GM13977 (cell line): ENCODE results near the gene PCDH15.

ENCODE experiments used
- DNase-seq: peaks from one replicate; pipeline ENCODE4 v3.0.0; 2012; ENCODE audit warnings: low spot score
- CTCF ChIP-seq: IDR thresholded peaks from 2 replicates; pipeline ENCODE4 v1.5.1; 2012; ENCODE audit warnings: mild to moderate bottlenecking, control low read depth; ENCODE audit not compliant: insufficient read depth; ENCODE audit errors: extremely low read depth, missing control alignments
- in situ Hi-C: fragments of 300-500 bp; cut with MboI; formaldehyde crosslinking; loops from one replicate; pipeline ENCODE4 v1.12.0; 2022; ENCODE audit warnings: low sequenced_read_pairs, low pct_unique_long_range_greater_than_20kb, mixed read lengths, inconsistent platforms; ENCODE audit not compliant: unreplicated experiment

The PCDH15 gene

GRCh38 chr10:53918755-53919154 is 882.3 kb downstream of the PCDH15 start:
- in situ Hi-C loops = no loop called here
- no peak for TF ChIP-seq CTCF
- DNase-seq = no peak

GRCh38 chr10:53909791-53910190 is 891.2 kb downstream of the PCDH15 start:
- in situ Hi-C loops = no loop called here
- DNase-seq = no peak
- TF ChIP-seq CTCF = no peak

- TF ChIP-seq CTCF = no peak
- no peak for DNase-seq
- in situ Hi-C loops = no loop called here
These were observed 896.4 kb downstream of the PCDH15 start for GRCh38 chr10:53904506-53905241.

GRCh38 chr10:53903756-53904155 is 897.3 kb downstream of the PCDH15 start:
- no peak for TF ChIP-seq CTCF
- in situ Hi-C loops = no loop called here
- no peak for DNase-seq

- no peak for TF ChIP-seq CTCF
- DNase-seq = no peak
- in situ Hi-C loops = no loop called here
These were observed 901.4 kb downstream of the PCDH15 start for GRCh38 chr10:53899463-53900160.

- in situ Hi-C loops = no loop called here
- no peak for DNase-seq
- no peak for TF ChIP-seq CTCF
These were observed 902.5 kb downstream of the PCDH15 start for GRCh38 chr10:53898532-53898931.
